Right lobe of liver (tissue), 4 donors: ENCODE data around the gene OSBPL10.

Experiments
- CTCF ChIP-seq, 4 donors: fragments of 200-600 bp in 3 of 4; fragments of 450-650 bp in 1 of 4; IDR thresholded peaks; one replicate each; pipeline versions ENCODE4 v1.5.1 to v1.8.0; 2016 to 2022; ENCODE audit warnings: antibody characterized with exemption in 4 of 4, mild to moderate bottlenecking in 2 of 4
- POLR2A ChIP-seq: fragments of 450-650 bp; IDR thresholded peaks from one replicate; pipeline ENCODE4 v1.6.1; 2017; ENCODE audit warnings: antibody characterized with exemption, mild to moderate bottlenecking
- donor health status: DM: no; HTN: no; CAD: no.
- donor health status: DM: no; HTN: no; CAD: no.
- donor health status: DM: no; HTN: yes; CAD: no.

GRCh38 chr3:31828007-31828406, 153.1 kb downstream of the OSBPL10 start:
- TF ChIP-seq CTCF (IDR thresholded peaks at IDR 0.05): no peak
- TF ChIP-seq POLR2A: no peak
